HG02870 (cell line): Measurements from ENCODE around the gene MIF4GD.
"Not testable (repeated sequence)": the region's sequence is repeated elsewhere in the genome, so short reads cannot be mapped to it uniquely, and the experiment has no call there.

Source experiments
- ATAC-seq: cut with Tn5 transposase; IDR thresholded peaks from one replicate; pipeline ENCODE4 v1.9.1; 2021; ENCODE audit warnings: mild to moderate bottlenecking, moderate library complexity; ENCODE audit not compliant: unreplicated experiment

Gene MIF4GD

DNA sequence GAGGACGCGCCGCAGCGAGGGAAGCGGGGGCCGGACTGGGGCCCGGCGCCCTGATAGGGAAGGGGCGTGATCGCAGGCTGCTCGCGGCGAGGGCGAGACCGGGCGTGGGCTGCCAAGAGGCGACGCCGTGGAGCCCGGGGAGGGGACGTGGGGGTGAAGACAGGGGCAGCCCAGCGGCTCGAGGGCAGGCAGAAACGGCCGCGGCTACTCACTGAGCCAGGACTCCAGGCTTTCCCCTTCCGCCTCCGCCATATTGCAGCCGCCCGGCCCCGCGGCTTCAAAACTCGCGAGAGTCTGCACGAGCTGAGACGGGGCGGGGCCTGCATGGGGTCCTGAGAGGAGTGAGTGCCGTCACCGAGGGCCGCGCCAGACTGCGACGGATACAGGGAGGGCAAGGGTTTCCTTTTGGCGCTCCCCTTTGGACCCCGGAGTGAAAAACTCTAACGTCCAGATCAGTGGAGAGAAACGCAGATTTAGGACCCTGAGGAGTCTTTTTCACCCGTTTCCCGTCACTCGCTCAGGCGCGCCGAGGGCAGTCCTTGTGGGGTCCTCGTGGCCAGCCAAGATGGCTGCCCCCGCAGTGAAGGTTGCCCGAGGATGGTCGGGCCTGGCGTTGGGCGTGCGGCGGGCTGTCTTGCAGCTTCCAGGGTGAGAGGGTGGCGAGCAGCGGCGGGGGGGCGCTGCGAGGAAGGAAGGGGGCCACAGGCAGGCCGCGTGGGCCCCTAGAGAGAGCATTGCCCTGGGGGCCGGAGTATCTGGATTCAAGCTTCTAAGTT lies 9.5 kb downstream of the MIF4GD start, which contains the start of the genes GGA3 and MRPS7:
Gene GGA3, minus strand, starts transcription at position 271 of the 776 bp plus-strand sequence. Its CDS starts 19 bp downstream, at position 252.
Gene MRPS7, plus strand, starts transcription at position 544 of the 776 bp plus-strand sequence. Its CDS starts 22 bp downstream, at position 566.
- ATAC-seq, result peak; percentile 86

DNA sequence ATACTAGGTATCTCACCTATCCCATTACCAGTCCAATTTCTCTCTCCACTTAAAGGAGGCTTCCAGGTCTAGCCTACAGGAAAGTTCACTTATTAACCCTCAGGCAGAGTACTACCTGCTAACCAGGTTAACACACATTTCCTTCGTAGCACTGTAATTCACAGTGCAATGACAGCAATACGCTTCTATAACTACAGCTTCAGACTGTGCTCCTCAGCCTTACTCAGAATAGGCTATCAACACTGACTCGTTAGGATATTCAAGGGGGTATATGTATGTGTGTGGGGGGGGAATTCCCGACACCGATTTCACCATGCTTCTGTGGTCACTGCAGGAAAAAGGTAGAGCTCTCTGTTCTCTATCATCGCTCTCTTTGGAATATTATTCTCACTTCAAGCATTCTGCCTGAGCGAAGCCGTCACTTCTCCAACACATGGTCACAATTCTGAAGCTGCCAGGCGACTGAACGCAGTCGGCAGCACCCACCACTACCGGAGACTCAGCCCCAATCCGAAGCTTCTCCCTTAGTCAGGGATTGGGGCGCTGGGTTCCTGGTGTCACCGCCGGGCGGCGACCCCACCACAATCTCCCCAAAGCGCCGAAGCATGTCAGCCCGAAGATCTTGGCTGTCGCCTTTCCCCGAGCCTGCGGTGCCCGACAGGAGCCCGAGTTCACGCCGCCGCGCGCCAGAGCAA lies 10.2 kb downstream of the MIF4GD start:
- peak; percentile 20 for ATAC-seq

DNA sequence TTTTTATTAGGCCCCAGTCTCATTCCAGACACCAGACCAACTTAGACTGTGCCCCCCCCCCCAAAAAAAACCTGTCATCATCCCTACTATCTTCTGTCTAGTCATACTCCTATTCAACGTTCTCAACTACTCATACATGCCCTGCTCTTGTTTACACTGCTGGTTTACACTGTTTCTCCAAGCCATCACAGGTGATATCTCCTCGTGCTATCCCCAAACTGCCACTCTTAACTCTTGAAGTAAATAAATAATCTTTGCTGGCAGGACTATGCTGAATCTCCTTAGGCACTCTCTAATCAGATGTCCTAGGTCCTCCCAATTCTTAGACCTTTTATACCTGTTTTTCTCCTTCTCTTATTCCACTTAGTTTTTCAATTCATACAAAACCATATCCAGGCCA lies 13.8 kb downstream of the MIF4GD start:
- not testable (repeated sequence) for ATAC-seq

DNA sequence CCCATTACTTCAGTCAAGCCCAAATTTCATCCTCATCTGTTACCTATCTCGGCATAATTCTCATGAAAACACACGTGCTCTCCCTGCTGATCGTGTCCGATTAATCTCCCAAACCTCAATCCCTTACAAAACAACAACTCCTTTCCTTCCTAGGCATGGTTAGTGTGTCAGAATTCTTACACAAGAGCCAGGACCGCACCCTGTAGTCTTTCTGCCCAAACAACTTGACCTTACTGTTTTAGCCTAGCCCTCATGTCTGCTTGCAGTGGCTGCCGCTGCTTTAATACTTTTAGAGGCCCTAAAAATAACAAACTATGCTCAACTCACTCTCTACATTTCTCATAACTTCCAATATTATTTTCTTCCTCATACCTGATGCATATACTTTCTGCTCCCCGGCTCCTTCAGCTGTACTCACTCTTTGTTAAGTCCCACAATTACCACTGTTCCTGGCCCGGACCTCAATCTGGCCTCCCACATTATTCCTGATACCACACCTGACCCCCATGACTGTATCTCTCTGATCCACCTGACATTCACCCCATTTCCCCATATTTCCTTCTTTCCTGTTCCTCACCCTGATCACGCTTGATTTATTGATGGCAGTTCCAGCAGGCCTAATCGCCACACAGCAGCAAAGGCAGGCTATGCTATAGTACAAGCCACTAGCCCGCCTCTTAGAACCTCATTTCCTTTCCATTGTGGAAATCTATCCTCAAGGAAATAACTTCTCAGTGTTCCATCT lies 14.9 kb downstream of the MIF4GD start:
- not testable (repeated sequence) for ATAC-seq

DNA sequence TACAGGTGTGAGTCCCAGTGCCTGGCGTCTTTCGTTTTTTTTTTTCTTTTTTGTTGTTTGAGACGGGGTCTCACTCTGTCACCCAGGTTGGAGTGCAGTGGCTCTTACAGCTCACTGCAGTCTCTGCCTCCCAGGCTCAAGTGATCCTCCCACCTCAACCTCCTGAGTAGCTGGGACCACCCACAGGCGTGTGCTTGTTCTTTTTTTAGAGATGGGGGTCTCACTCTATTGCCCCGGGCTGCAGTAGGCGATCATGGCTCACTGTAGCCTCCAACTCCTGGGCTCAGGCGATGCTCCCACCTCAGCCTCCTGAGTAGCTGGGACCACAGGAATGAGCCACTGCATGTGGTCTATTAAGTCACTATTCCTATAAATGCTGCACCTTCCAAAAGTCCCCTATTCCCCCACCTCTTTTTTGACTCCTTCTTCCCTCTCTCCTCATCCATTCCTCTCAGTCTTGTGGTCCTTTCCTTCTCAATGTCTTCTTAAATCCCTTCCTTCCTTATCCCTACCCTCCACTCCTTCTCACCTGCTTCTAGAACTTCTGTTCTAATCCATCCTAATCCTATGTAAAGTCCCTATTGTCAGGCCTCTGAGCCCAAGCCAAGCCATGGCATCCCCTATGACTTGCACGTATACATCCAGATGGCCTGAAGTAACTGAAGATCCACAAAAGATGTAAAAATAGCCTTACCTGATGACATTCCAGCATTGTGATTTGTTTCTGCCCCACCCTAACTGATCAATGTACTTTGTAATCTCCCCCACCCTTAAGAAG lies 18.8 kb downstream of the MIF4GD start:
- ATAC-seq, result no peak

DNA sequence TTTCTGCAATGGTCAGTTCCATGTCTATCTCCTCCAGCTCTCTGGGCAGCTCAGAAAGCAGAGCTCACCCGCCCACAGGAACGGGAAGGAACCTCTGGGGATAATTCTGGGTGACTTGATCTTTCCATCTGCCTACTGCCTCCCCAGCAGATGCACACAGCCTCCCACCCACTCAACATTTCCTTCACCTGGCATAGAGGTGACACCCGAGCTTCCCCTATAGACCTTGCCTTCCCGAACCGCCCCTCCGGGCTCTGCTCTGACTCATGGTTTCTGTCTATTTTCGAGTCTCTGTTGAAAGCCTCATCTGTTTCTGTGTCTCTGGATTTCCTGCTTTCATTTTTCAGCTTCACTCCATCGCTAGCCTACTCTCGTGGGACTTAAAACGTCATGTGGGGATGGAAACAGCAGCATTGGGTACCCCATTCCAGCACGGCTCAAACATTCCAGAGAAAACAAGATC lies 21.0 kb downstream of the MIF4GD start:
- peak; percentile 80 for ATAC-seq

DNA sequence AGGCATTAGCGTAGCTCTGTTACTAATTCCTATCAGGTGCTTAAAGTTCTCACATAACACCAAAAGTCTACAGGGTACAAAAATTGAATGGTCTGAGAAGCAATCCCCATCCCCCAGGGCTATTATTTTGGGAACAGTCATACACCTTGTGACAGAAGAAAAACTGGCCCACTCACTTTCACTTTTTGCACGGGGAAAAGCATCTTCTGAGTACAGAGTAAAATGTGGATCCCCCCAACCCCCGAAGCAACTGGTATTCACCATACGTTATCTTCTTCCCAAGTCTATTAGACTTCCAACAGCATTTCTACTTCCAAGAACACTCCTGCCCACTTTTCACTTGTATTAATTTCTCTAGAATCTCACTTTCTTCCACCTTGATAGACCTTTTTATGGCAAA lies 21.5 kb downstream of the MIF4GD start:
- ATAC-seq, result no peak

DNA sequence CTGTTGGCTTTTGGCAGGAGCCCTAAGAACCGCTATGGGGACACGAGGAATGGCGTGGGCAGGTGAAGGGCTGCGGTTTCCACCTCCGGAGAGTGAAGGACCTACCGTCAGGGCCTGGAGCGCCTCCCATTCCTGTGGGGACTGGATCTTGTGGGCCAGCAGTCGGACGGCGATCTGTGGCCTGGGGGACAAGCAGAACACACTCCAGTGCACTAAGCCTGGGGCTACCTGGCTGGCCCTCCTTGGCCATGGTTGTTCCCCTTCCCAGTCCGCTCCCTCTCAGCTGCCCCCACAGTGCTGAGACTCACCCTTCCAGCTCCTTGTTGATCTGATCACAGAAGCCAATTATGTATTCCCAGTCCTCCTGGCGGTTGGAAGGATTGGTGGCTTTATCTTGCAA lies 24.6 kb downstream of the MIF4GD start:
- ATAC-seq, result no peak

DNA sequence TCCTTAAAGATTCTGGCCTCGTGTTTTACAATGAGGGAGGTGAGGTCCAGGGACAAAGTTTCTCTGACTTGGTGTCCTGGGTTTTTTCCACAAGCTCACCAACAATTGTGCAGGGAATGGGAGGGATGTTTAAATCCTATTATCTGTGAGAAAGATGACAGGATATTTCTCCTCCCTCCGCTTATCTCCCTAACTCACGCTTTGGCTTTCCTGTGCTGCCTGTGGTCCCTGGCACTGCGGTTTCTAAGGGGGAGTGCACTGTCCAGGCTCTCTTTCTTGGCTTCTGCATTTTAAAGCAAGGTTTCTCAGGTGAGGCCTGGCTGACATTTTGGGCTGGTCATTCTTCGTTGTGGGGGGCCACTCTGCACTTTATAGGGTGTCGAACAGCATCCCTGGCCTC lies 26.0 kb downstream of the MIF4GD start:
- no peak for ATAC-seq

DNA sequence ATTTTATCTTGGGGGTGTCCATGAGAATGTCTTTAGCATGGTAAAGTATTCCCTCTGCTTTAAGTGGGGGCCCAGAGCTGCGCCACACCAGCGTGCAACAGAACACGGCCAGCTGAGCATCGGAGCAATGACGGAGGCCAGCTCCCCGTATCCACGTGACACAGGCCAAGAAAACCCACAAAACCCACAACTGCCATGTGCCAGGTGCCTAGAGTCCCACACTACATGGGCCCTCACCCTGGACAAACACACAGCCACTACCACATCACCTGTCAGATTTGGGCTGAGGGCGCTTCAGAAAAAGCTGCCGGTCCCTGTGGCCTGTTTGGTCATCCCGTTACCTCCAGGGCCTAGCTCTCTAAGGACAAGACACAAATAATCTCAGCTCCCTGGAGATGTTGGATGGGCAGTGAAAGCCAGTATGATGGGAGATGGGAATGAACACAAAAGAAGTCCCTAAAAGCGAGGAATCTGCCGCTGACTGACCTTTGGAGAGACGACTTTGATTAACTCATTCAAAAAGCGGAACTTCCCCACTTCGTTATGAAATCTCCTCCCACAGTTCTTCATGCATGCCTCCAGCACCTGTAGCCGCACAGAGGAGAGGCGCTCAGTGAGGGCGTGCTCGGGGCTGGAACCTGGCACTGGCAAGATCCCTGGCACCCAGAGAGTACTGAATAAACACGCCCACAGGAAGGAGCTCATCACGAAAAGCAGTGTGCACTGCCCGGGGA lies 26.7 kb downstream of the MIF4GD start:
- ATAC-seq, result no peak

DNA sequence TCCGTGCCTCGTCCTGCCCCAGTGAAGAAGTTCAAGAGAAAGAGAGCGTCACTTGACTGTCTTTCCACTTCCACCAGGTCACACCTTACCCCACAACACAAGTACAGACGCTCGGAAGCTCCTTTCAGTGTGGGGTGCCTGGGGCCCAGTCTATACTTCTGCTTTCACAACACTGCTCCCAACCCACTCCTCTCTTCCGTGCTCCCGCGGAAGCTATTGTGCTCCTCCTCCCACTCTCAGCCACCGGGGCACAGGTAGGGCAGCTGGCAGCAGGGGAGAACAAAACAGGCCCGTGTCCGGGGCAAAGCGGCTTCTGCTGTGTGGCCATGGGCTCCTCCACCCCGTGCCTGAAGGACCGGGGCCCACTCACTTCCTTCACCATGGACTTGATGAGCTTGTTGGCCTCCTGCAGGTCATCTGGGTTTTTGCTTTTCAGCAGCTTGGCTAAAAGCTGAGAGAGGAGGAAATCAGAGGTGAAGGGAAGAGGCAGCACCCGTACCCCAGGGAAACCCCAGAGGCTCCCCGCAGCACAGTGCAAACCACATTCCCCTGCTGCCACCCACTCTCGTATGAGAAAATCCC lies 28.5 kb downstream of the MIF4GD start:
- no peak for ATAC-seq

DNA sequence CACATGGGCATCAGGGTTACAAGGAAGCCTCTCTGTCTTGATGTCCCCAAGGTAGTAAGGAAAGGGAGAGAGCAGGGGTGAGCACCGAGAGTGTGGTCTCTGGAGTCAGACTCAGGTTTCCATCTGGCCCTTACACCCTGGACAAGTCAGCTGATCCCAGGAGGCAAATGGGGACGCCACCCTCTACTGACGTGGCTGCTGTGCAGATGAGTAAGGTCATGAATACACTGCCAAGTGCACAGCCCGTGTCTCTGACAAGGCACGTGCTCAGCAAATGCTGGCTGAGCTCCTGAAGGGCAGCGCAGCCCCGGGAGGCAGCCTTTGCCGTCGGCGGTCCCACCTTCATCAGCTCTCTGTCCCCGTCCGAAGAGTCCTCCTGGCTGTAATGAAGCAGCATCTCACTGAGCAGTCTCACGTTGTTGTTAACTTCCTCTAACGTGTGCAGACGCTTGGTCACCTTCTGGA lies 29.0 kb downstream of the MIF4GD start:
- no peak for ATAC-seq

DNA sequence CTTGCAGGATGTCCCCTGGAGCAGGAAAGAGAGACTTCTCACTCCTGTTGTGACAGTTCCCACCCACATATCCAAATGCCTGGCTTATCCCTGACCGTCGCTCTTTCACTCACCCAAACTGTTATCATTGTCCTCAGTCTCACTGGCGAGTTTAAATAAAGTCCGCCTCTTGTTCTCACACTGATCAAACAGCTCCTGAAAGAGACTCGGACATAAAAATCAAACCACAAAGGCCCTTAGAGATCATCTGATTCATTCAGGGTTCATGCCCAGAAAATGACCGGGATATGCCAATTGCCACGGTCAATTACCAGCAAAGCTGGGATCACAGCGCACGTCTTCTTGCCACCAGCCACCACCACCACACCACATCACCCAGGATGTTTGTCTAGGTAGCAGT lies 29.5 kb downstream of the MIF4GD start:
- no peak for ATAC-seq

DNA sequence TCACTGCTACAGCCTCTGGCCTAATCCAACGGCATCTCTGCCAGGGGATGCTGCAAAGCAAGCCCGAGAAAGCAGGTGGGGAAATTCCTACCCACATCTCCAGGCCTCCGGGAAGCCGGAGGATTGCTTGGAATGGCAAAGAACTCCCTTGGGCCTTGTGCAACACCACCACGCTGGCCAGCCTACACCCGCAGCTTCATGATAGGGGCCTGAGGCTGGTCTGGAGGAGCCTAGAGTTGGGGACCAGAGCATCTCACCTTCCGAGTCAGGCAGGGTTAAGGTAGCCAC lies 29.9 kb downstream of the MIF4GD start:
- ATAC-seq, result no peak

DNA sequence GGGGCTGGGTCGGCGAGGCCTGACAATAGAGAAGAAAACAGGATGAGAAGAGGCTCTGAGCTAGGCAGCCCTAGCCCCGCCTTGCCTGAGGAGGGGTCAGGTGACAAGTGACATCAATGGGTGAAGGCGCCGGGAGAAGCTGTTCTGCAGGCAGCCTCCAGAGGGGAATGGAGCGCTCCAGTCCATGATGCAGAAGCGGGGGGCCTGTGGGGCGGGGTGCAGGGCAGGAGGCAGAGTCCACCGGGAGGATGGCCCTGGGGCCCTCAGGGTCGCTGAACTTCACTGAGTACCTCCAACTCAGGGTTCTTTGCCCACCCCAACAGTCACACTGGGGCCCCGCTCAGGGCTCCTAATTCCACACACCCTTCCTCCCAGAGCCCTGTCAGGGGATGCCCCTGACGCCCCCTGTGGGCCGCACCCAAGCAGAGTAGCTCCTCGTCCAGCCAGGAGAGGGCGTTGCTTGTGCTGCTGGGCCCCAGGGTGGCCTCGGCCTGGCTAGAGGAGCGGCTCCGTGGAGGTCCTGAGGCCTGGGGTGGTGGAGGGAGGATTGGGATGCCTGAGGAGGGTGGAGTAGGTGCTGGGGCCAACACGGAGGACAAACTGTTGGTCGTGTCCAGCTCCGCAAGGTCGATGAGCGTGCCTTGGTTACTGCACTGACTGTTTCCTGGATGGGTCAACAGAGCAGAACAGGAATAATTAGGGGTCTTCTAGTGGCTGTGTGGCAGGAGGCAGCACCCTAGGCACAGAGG lies 30.5 kb downstream of the MIF4GD start:
- no peak for ATAC-seq

DNA sequence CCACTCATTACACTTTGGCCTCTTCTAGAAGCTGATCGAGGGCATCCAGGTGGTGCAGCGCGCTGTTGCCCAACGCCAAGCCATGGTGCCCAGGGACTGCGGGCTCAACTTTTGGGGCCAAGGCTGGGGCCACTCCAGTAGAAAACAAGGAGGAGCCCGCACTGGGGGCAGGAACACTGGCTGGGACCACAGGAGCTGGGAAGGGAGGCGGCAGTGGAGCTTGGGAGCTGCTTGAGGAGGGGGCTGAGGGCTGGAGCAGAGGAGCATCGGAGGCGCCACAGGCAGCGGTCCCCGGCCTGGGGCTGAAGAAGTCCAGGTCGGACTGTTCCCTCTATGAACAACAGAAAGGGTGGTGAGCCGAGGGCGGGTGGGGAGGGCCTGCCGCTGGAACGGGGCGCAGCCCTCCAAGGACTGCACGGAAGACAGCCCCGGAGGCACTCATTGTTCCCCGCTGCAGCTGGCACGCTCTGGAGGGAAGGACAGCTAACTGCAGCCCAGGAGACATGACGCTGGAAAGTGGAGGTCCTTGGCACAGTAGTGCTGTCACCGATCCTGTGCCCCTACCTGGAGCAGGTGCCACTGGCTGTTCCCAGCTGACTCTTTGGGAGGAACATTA lies 31.1 kb downstream of the MIF4GD start:
- no peak for ATAC-seq

DNA sequence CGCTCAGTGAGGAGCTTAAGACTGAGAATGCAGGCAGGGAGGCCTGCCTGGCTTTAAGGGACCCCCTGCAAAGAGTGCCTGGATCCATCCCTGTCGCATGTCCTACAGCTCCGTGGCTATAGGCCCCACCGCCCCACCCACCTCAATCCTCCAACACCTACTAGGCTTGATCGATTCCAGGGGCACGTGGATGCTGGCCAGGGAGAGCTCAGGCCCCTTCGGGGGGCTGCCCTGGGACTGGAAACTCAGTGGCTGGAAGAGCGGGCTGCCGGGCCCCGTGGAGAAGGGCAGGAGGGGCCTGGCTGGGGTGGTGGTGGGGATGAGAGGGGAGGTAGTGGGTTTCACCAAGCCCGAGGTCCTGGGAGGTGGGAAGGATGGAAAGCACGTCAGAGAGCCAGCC lies 31.8 kb downstream of the MIF4GD start:
- no peak for ATAC-seq

DNA sequence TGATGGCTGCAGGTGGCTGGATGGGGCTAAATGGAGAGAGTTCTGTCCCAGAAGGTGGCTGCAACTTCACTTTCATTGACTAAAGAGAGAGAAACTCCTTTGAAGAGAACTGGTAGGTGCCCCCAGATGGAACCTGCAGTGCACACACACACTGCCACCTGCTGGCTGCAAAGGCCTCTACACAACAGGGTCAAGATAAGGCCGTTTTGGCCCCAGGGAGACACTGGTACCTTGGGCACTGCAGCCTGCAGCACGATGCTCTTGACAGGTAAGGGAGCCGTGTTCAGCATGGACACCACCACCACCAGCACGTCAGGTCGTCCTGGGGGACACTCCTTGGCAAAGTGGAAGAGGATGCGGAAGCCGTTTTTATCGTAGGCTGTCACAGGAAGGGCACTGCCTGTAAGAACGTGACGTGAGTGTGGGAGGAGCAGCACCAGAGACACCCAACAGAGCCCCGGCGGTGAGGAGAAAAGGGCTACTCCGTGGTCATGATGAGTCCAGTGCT lies 32.3 kb downstream of the MIF4GD start:
- ATAC-seq, result no peak
